ENCODE measurements around the gene PLCB1.

The PLCB1 gene

DNA sequence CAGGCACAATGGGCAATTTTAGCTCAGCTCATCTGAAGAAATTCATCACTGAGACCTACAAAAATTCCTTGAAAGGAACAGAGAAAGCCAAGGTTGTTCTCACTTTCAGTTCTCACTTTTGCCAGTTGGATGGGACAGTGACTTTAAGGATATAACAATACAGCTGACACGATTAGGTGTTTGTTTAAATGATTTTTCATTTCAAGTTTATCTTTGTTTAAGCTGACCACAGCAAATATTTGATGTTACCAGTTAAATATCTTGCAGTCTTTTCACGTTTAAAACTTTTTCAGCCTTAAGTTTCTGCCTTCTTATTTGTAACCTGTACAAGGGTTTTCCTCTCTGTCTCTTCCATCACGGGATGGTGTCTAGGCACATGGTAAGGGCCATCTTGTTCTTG is 93.6 kb downstream of the PLCB1 start:
- H3K4me3 ChIP-seq (ENCODE audit: low read depth, low read length), result no peak overlapping the region
- TF ChIP-seq CTCF (IDR thresholded peaks at IDR 0.05; ENCODE audit: low read depth, low read length, missing control alignments), result no peak
- DNase-seq (ENCODE audit: low read depth), result no peak

DNA sequence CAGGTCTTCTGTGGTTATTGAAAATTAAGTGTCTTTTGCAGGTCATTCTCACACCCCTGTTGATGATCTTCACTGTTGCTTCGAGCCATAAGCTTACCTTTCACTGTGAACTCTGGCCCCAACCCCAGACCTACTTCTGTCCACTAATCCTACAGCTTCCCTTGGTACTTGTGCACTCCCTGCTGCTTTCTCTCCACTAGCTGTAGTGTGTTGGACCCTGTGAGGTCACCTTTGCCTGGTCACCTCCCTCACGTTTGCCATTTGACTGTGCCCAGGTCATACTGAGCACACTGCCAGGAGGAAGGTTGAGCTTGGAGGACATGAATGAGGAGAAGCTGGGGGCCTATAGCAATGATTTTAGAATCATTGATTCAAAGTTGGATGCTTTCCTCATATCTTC is 94.0 kb downstream of the PLCB1 start:
- H3K4me3 ChIP-seq (ENCODE audit: low read depth, low read length), result no peak overlapping the region
- DNase-seq (ENCODE audit: low read depth), result no peak
- TF ChIP-seq CTCF (IDR thresholded peaks at IDR 0.05; ENCODE audit: low read depth, low read length, missing control alignments), result no peak

- DNase-seq (ENCODE audit: low read depth), result no peak
- TF ChIP-seq CTCF (IDR thresholded peaks at IDR 0.05; ENCODE audit: low read depth, low read length, missing control alignments), result no peak
- H3K4me3 ChIP-seq (ENCODE audit: low read depth, low read length), result no peak overlapping the region
Observed at GRCh38 chr20:8227293-8227692, 95.2 kb downstream of the PLCB1 start.

GRCh38 chr20:8228315-8228714 is 96.2 kb downstream of the PLCB1 start:
- no peak for TF ChIP-seq CTCF (IDR thresholded peaks at IDR 0.05; ENCODE audit: low read depth, low read length, missing control alignments)
- DNase-seq (ENCODE audit: low read depth), result no peak
- H3K4me3 ChIP-seq (ENCODE audit: low read depth, low read length), result no peak overlapping the region

DNA sequence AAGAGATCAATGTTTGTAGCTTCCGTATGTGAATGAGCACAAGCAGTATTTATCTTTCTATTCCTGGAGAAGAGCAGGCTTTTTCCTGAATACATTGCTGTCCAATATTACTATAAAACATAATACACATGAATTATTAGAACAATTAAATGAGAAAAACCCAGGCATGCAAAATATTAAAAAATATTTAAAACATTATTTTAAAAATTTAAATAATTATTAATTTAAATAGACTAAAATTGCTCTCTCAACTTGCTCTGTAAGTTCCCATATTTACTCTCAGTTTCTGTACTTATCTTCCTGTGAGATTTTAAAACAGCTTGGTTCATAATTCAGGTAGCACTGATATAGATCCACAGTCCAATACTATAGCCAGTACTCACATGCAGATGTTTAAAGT is 97.0 kb downstream of the PLCB1 start:
- no peak for DNase-seq (ENCODE audit: low read depth)
- TF ChIP-seq CTCF (IDR thresholded peaks at IDR 0.05; ENCODE audit: low read depth, low read length, missing control alignments), result no peak

GRCh38 chr20:8231038-8231437 is 99.0 kb downstream of the PLCB1 start:
- no peak overlapping the region for H3K4me3 ChIP-seq (ENCODE audit: low read depth, low read length)
- TF ChIP-seq CTCF (IDR thresholded peaks at IDR 0.05; ENCODE audit: low read depth, low read length, missing control alignments), result no peak
- no peak for DNase-seq (ENCODE audit: low read depth)

More for the DNA sequence above, 97.0 kb downstream of the PLCB1 start:
- H3K4me3 ChIP-seq (ENCODE audit: low read depth, low read length), result no peak overlapping the region

- no peak overlapping the region for H3K4me3 ChIP-seq (ENCODE audit: low read depth, low read length)
- no peak for TF ChIP-seq CTCF (IDR thresholded peaks at IDR 0.05; ENCODE audit: low read depth, low read length, missing control alignments)
- DNase-seq (ENCODE audit: low read depth), result no peak
Observed at GRCh38 chr20:8232332-8232731, 100.3 kb downstream of the PLCB1 start.
